ENCODE results near the gene CHRM5.

DNA sequence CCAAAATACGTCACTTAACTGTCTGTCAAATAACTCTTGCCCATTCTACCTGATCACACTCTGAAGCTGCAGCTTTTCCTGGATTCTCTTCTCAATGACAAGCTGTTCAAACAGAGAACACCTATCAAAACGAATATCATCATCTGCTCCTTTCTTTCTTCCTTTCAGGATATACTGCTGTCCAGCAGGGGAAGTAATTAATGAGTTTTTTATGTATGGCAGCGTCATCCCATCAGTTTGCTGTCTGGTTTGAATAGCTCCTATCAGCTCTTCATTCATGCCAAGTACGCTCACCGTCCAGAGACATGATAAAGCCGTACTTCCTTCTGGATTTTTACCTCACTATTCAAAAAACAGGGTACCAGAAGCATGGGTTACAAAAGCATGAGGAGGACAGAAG lies at the start of gene CHRM5:
- TF ChIP-seq, protein P1, sequence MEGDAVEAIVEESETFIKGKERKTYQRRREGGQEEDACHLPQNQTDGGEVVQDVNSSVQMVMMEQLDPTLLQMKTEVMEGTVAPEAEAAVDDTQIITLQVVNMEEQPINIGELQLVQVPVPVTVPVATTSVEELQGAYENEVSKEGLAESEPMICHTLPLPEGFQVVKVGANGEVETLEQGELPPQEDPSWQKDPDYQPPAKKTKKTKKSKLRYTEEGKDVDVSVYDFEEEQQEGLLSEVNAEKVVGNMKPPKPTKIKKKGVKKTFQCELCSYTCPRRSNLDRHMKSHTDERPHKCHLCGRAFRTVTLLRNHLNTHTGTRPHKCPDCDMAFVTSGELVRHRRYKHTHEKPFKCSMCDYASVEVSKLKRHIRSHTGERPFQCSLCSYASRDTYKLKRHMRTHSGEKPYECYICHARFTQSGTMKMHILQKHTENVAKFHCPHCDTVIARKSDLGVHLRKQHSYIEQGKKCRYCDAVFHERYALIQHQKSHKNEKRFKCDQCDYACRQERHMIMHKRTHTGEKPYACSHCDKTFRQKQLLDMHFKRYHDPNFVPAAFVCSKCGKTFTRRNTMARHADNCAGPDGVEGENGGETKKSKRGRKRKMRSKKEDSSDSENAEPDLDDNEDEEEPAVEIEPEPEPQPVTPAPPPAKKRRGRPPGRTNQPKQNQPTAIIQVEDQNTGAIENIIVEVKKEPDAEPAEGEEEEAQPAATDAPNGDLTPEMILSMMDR (IDR thresholded peaks at IDR 0.05; ENCODE audit: insufficient read depth, low read depth, low read length): no peak
- TF ChIP-seq EZH2 (IDR thresholded peaks at IDR 0.05; ENCODE audit: insufficient read depth, low read length): no peak
